ENCODE data around the gene DGKB. TPM values are rescaled to one million over a fixed set of nuclear protein-coding genes. Genes with fewer than 3 reads are reported as not detected.

The DGKB gene
- total RNA-seq, 1 donor from 2014 or later = 0.30 TPM

GRCh38 chr7:14133752-14134151 is 768.8 kb downstream of the DGKB start:
- DNase-seq = no peak
- H3K27me3 ChIP-seq (ENCODE audit: low read depth) = no peaks in the 10 kb centered on the region
- H3K9me3 ChIP-seq (replicated peaks) = no peaks in the 10 kb centered on the region
- H3K4me1 ChIP-seq = no peaks in the 10 kb centered on the region
- H3K36me3 ChIP-seq = no peaks in the 10 kb centered on the region
- H3K4me3 ChIP-seq = no peak overlapping the region
- intact Hi-C loops (cut with micrococcal nuclease) = no loop called here
- no peak overlapping the region for H3K27ac ChIP-seq (replicated peaks)
- TF ChIP-seq CTCF (IDR thresholded peaks at IDR 0.05; ENCODE audit: borderline replicate concordance) = no peak

GRCh38 chr7:14125998-14126397 is 776.6 kb downstream of the DGKB start:
- Histone ChIP-seq H3K27me3 (ENCODE audit: low read depth) (no peaks in the 10 kb centered on the region), H3K27ac (replicated peaks) (no peak overlapping the region), H3K9me3 (replicated peaks) (no peaks in the 10 kb centered on the region), H3K4me1 (no peaks in the 10 kb centered on the region), H3K36me3 (no peaks in the 10 kb centered on the region), H3K4me3 (no peak overlapping the region)
- DNase-seq = no peak
- intact Hi-C loops (cut with micrococcal nuclease) = no loop called here
- TF ChIP-seq CTCF (IDR thresholded peaks at IDR 0.05; ENCODE audit: borderline replicate concordance) = no peak

GRCh38 chr7:14124716-14125115 is 777.8 kb downstream of the DGKB start:
- no peak for TF ChIP-seq CTCF (IDR thresholded peaks at IDR 0.05; ENCODE audit: borderline replicate concordance)
- Histone ChIP-seq H3K27ac (replicated peaks) (no peak overlapping the region), H3K27me3 (ENCODE audit: low read depth) (no peaks in the 10 kb centered on the region), H3K4me1 (no peaks in the 10 kb centered on the region), H3K9me3 (replicated peaks) (no peaks in the 10 kb centered on the region), H3K36me3 (no peaks in the 10 kb centered on the region), H3K4me3 (no peak overlapping the region)
- no peak for DNase-seq
- intact Hi-C loops (cut with micrococcal nuclease) = no loop called here

- no peaks in the 10 kb centered on the region for H3K9me3 ChIP-seq (replicated peaks)
- no peaks in the 10 kb centered on the region for H3K27me3 ChIP-seq (ENCODE audit: low read depth)
- intact Hi-C loops (cut with micrococcal nuclease) = no loop called here
- no peaks in the 10 kb centered on the region for H3K4me1 ChIP-seq
- H3K4me3 ChIP-seq = no peak overlapping the region
- no peak overlapping the region for H3K27ac ChIP-seq (replicated peaks)
- no peak for DNase-seq
- H3K36me3 ChIP-seq = no peaks in the 10 kb centered on the region
- no peak for TF ChIP-seq CTCF (IDR thresholded peaks at IDR 0.05; ENCODE audit: borderline replicate concordance)
Observed at GRCh38 chr7:14123923-14124322, 778.6 kb downstream of the DGKB start.

- no peak overlapping the region for H3K4me3 ChIP-seq
- no peak for TF ChIP-seq CTCF (IDR thresholded peaks at IDR 0.05; ENCODE audit: borderline replicate concordance)
- no peaks in the 10 kb centered on the region for H3K9me3 ChIP-seq (replicated peaks)
- intact Hi-C loops (cut with micrococcal nuclease) = no loop called here
- H3K27ac ChIP-seq (replicated peaks) = no peak overlapping the region
- DNase-seq = no peak
- H3K4me1 ChIP-seq = no peaks in the 10 kb centered on the region
- no peaks in the 10 kb centered on the region for H3K27me3 ChIP-seq (ENCODE audit: low read depth)
- H3K36me3 ChIP-seq = no peaks in the 10 kb centered on the region
Observed at GRCh38 chr7:14115701-14116100, 786.9 kb downstream of the DGKB start.

GRCh38 chr7:14104861-14105260 is 797.7 kb downstream of the DGKB start:
- Histone ChIP-seq H3K4me3 (no peak overlapping the region), H3K36me3 (no peaks in the 10 kb centered on the region), H3K4me1 (no peaks in the 10 kb centered on the region), H3K9me3 (replicated peaks) (peaks cover 10% of the 10 kb centered on the region), H3K27ac (replicated peaks) (no peak overlapping the region), H3K27me3 (ENCODE audit: low read depth) (no peaks in the 10 kb centered on the region)
- intact Hi-C loops (cut with micrococcal nuclease) = no loop called here
- TF ChIP-seq CTCF (IDR thresholded peaks at IDR 0.05; ENCODE audit: borderline replicate concordance) = no peak
- no peak for DNase-seq

Measured in left ventricle myocardium inferior (tissue), 1 donor.